BE2C (cell line): ENCODE measurements around the gene UBE2D3.

Experiments used
- DNase-seq: peaks from one replicate; pipeline ENCODE4 v3.0.0-alpha.2; 2020
- H3K27me3 ChIP-seq: fragments of 250-450 bp; sonication (Bioruptor Pico); 2 replicates; pipeline ENCODE4 v1.5.1; 2020; ENCODE audit warnings: mild to moderate bottlenecking
- H3K36me3 ChIP-seq: fragments of 250-450 bp; sonication (Bioruptor Pico); 2 replicates; pipeline ENCODE4 v1.5.1; 2020; ENCODE audit warnings: mild to moderate bottlenecking
- H3K4me1 ChIP-seq: fragments of 250-450 bp; sonication (Bioruptor Pico); 2 replicates; pipeline ENCODE4 v1.5.1; 2020
- H3K4me3 ChIP-seq: 2 replicates; pipeline ENCODE4 v1.5.1; 2011; ENCODE audit warnings: low read depth, low read length
- H3K9me3 ChIP-seq: fragments of 250-450 bp; sonication (Bioruptor Pico); 2 replicates; pipeline ENCODE4 v1.5.1; 2020
- CTCF ChIP-seq: IDR thresholded peaks from 2 replicates; pipeline ENCODE4 v1.5.1; 2012; ENCODE audit warnings: mild to moderate bottlenecking, low read depth, low read length

The UBE2D3 gene

GRCh38 chr4:102850370-102850769, 23.0 kb upstream of the UBE2D3 start:
- Histone ChIP-seq H3K4me1 (no peaks in the 10 kb centered on the region), H3K9me3 (no peaks in the 10 kb centered on the region), H3K27me3 (no peaks in the 10 kb centered on the region), H3K4me3 (no peak overlapping the region), H3K36me3 (no peaks in the 10 kb centered on the region)
- DNase-seq = no peak
- TF ChIP-seq CTCF = no peak

- Histone ChIP-seq H3K9me3 (no peaks in the 10 kb centered on the region), H3K4me1 (peaks cover under 1% of the 10 kb centered on the region; the same call in 1 of the 2 replicates), H3K27me3 (no peaks in the 10 kb centered on the region), H3K4me3 (no peak overlapping the region), H3K36me3 (no peaks in the 10 kb centered on the region)
- no peak for DNase-seq
- TF ChIP-seq CTCF = no peak
Measured at GRCh38 chr4:102849579-102850104, 22.3 kb upstream of the UBE2D3 start.

- H3K4me3 ChIP-seq = no peak overlapping the region
Measured at GRCh38 chr4:102847687-102848086, 20.3 kb upstream of the UBE2D3 start.

GRCh38 chr4:102843938-102844337, 16.6 kb upstream of the UBE2D3 start:
- no peak for DNase-seq
- Histone ChIP-seq H3K27me3 (no peaks in the 10 kb centered on the region), H3K36me3 (no peaks in the 10 kb centered on the region; the same call in 1 of the 2 replicates), H3K4me3 (no peak overlapping the region), H3K9me3 (no peaks in the 10 kb centered on the region), H3K4me1 (peaks cover 13% of the 10 kb centered on the region)
- no peak for TF ChIP-seq CTCF

More at GRCh38 chr4:102847687-102848086, 20.3 kb upstream of the UBE2D3 start:
- TF ChIP-seq CTCF = no peak
- no peaks in the 10 kb centered on the region; the same call in 1 of the 2 replicates for H3K36me3 ChIP-seq
- H3K9me3 ChIP-seq = no peaks in the 10 kb centered on the region
- H3K27me3 ChIP-seq = no peaks in the 10 kb centered on the region
- DNase-seq = no peak
- peaks cover 13% of the 10 kb centered on the region for H3K4me1 ChIP-seq

- TF ChIP-seq CTCF = no peak
- DNase-seq = no peak
- Histone ChIP-seq H3K4me3 (no peak overlapping the region), H3K36me3 (no peaks in the 10 kb centered on the region; the same call in 1 of the 2 replicates), H3K4me1 (peaks cover 13% of the 10 kb centered on the region), H3K27me3 (no peaks in the 10 kb centered on the region), H3K9me3 (no peaks in the 10 kb centered on the region)
Measured at GRCh38 chr4:102843273-102843672, 15.9 kb upstream of the UBE2D3 start.

GRCh38 chr4:102842367-102842766, 15.0 kb upstream of the UBE2D3 start:
- H3K36me3 ChIP-seq = no peaks in the 10 kb centered on the region; the same call in 1 of the 2 replicates
- no peaks in the 10 kb centered on the region for H3K27me3 ChIP-seq
- H3K4me1 ChIP-seq = peaks cover 13% of the 10 kb centered on the region
- no peaks in the 10 kb centered on the region for H3K9me3 ChIP-seq
- no peak for DNase-seq
- no peak overlapping the region for H3K4me3 ChIP-seq
- TF ChIP-seq CTCF = no peak
